ENCODE measurements around the gene SIN3B.

DNA sequence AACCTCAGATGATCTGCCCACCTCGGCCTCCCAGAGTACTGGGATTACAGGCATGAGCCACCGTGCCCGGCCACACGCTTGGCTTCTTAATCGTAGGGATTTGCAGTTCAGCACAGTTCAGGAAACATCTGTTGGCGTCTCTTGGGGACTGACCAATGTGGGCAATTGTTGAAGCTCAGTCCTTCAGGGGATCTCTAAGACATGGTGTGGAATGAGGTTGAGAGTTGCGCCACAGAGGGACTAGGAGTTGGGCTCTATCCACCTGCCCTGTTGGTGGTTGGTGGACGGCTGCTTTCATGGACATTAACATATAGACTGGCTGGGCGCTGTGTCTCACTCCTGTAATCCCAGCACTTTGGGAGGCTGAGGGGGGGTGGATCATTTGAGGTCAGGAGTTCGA, 37.3 kb upstream of the SIN3B start:
- TF ChIP-seq CTCF (IDR thresholded peaks at IDR 0.05) (no peak), GABPA (IDR thresholded peaks at IDR 0.05; ENCODE audit: low read depth) (no peak), NFIC (IDR thresholded peaks at IDR 0.05; ENCODE audit: borderline replicate concordance) (no peak), TEAD4 (IDR thresholded peaks at IDR 0.05; ENCODE audit: borderline replicate concordance, insufficient read depth) (no peak), FOXJ3 (CRISPR knock-in tag; IDR thresholded peaks at IDR 0.05) (no peak), ZBTB33 (IDR thresholded peaks at IDR 0.05; ENCODE audit: borderline replicate concordance, low read depth) (no peak), EZH2phosphoT487 (IDR thresholded peaks at IDR 0.05; ENCODE audit: borderline replicate concordance, low read depth) (no peak), EP300 (IDR thresholded peaks at IDR 0.05; ENCODE audit: borderline replicate concordance in 1 of 2, low read depth in 1 of 2, low read length in 1 of 2) (no peak), NRF1 (IDR thresholded peaks at IDR 0.05; ENCODE audit: low read depth, low read length) (no peak), RCOR1 (IDR thresholded peaks at IDR 0.05; ENCODE audit: low read length) (no peak), YY1 (IDR thresholded peaks at IDR 0.05; ENCODE audit: low read depth) (no peak)

Measured in SK-N-SH (cell line).